AG04449 (cell line): ENCODE measurements around the gene TNFSF13.

Experiments
- CTCF ChIA-PET: fragments of 350-600 bp; formaldehyde crosslinking; extraction: SDS; loops from one replicate; lab custom pipeline; 2021; ENCODE audit warnings: antibody characterized with exemption; lab: Yijun Ruan, JAX
- POLR2A ChIA-PET: fragments of 400-600, 350-600 bp; formaldehyde crosslinking; extraction: SDS; loops from one replicate; lab custom pipeline; 2020; ENCODE audit warnings: antibody characterized with exemption, inconsistent platforms; lab: Yijun Ruan, JAX
- DNase-seq: peaks from one replicate; pipeline ENCODE4 v3.0.0-alpha.2; 2010; ENCODE audit warnings: low read depth, low spot score
- H3K4me3 ChIP-seq: 2 replicates; pipeline ENCODE4 v1.5.1; 2011; ENCODE audit warnings: low read depth, mild to moderate bottlenecking, control low read depth, low read length
- TF ChIP-seq, protein P1 (sequence below): IDR thresholded peaks from one replicate; pipeline ENCODE4 v1.5.1; 2011; ENCODE audit warnings: mild to moderate bottlenecking, moderate library complexity, low read length, control low read depth, inconsistent platforms; ENCODE audit not compliant: insufficient read depth; ENCODE audit errors: missing control alignments

Gene TNFSF13

DNA sequence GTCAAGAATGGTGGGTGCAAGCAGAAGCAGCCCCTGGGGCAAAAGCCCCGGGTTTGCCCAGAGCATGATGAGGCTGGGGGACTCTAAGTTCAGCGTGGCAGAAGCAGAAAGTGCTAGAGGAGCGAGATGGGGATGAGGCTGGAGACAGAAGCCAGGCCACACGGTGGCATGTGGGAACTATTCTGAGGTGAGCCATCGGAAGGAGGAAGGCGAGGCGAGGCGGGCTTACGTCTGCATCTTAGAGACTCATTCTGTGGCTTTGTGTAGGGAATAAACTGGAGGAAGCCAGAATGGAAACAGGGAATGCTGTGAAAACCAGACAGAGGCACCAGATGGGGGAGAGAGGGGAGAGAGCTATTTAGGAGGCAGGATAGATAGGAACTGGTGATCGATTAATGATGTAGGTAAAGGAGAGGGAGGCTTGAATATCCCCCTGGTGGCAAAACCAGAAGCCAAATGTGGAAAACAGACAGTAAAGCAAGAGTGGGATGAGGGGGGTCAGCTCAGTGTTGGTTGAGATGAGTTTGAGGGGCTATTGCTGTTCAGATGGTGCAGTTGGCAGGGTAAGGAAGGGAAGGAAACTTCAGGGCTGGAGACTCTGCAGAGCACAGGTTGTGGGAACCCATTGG is 3.1 kb upstream of the TNFSF13 start:
- CTCF ChIA-PET = interaction anchor here (1.2 to 4.4 kb wide), 3 partner anchors 21 to 47 kb away, joined by 3 to 32 read pairs (median 3); no protein-coding TSS in a partner anchor

DNA sequence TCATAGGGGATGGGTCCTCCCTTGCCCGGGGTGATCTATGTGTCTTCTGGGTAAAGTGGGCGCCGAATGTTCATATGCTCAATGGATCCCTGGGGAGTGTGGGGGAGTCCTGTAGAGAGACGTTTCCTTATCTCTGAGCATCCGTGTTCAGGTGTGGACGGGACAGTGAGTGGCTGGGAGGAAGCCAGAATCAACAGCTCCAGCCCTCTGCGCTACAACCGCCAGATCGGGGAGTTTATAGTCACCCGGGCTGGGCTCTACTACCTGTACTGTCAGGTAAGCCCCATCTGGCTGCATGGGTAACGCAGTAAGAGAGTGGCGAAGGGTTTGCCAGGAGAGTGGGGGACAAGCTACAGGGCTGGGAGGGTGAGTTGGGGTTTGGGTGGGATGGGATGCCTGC is 1.9 kb upstream of the TNFSF13 start:
- TF ChIP-seq, protein P1, sequence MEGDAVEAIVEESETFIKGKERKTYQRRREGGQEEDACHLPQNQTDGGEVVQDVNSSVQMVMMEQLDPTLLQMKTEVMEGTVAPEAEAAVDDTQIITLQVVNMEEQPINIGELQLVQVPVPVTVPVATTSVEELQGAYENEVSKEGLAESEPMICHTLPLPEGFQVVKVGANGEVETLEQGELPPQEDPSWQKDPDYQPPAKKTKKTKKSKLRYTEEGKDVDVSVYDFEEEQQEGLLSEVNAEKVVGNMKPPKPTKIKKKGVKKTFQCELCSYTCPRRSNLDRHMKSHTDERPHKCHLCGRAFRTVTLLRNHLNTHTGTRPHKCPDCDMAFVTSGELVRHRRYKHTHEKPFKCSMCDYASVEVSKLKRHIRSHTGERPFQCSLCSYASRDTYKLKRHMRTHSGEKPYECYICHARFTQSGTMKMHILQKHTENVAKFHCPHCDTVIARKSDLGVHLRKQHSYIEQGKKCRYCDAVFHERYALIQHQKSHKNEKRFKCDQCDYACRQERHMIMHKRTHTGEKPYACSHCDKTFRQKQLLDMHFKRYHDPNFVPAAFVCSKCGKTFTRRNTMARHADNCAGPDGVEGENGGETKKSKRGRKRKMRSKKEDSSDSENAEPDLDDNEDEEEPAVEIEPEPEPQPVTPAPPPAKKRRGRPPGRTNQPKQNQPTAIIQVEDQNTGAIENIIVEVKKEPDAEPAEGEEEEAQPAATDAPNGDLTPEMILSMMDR = no peak
- ChIA-PET POLR2A (no interaction called here), CTCF (interaction anchor here (1.0 to 4.4 kb wide), 3 partner anchors 42 to 510 kb away, joined by 3 to 32 read pairs (median 3); no protein-coding TSS in a partner anchor)
- no peak overlapping the region for H3K4me3 ChIP-seq
- DNase-seq = no peak

More for the DNA sequence above, 3.1 kb upstream of the TNFSF13 start:
- POLR2A ChIA-PET = interaction anchor here (0.6 kb wide), 1 partner anchor 69 kb away, joined by 3 read pairs; no protein-coding TSS in a partner anchor
- TF ChIP-seq, protein P1 = no peak
- DNase-seq = no peak
- no peak overlapping the region for H3K4me3 ChIP-seq

DNA sequence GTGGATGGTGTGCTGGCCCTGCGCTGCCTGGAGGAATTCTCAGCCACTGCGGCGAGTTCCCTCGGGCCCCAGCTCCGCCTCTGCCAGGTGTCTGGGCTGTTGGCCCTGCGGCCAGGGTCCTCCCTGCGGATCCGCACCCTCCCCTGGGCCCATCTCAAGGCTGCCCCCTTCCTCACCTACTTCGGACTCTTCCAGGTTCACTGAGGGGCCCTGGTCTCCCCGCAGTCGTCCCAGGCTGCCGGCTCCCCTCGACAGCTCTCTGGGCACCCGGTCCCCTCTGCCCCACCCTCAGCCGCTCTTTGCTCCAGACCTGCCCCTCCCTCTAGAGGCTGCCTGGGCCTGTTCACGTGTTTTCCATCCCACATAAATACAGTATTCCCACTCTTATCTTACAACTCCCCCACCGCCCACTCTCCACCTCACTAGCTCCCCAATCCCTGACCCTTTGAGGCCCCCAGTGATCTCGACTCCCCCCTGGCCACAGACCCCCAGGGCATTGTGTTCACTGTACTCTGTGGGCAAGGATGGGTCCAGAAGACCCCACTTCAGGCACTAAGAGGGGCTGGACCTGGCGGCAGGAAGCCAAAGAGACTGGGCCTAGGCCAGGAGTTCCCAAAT is 1.3 kb upstream of the TNFSF13 start:
- POLR2A ChIA-PET = interaction anchor here (0.6 kb wide), 1 partner anchor 164 kb away, joined by 3 read pairs; no protein-coding TSS in a partner anchor
- no peak overlapping the region for H3K4me3 ChIP-seq
- TF ChIP-seq, protein P1 = no peak

DNA sequence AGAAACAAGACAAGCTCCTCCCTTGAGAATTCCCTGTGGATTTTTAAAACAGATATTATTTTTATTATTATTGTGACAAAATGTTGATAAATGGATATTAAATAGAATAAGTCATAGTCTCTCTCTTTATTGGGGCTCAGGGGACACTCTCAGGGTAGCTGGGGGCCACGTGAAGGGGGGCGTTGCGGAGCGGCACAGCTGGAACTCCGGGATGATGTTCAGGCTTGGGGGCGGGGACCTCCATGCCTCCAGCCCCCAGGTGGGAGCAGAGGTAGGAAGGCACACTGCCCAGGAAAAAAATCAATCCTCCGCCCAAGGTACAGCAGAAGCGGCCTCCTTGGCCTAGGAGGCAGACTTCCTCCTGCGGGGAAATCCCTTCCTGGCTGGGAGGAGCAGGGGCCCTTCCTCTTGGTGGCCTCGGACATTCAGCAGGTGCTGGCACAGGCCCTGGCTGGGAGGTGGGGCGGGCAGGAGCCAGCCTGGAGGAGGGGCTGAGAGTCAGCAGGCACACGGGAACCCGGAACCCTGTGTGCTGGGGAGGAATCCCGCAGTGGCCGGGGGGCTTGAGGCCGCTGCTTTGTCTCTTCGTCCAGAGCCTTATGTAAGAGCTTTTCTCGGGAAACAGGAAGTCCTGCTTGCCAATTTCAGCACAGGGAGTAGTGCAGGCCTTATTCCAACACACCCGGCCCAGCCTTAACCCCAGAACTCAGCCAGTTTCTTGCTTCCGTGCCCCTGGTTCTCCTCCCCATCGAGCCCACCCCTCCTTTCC is 591 bp upstream of the TNFSF13 start:
- H3K4me3 ChIP-seq = no peak overlapping the region
- POLR2A ChIA-PET = interaction anchor here (0.6 kb wide), 2 partner anchors 164 to 234 kb away, joined by 3 read pairs; no protein-coding TSS in a partner anchor

More for the DNA sequence above, 1.3 kb upstream of the TNFSF13 start:
- CTCF ChIA-PET = interaction anchor here (0.7 to 4.4 kb wide), 9 partner anchors 9 to 511 kb away, joined by 3 to 32 read pairs (median 3); partner anchors contain the start of gene TP53
- DNase-seq = no peak

DNA sequence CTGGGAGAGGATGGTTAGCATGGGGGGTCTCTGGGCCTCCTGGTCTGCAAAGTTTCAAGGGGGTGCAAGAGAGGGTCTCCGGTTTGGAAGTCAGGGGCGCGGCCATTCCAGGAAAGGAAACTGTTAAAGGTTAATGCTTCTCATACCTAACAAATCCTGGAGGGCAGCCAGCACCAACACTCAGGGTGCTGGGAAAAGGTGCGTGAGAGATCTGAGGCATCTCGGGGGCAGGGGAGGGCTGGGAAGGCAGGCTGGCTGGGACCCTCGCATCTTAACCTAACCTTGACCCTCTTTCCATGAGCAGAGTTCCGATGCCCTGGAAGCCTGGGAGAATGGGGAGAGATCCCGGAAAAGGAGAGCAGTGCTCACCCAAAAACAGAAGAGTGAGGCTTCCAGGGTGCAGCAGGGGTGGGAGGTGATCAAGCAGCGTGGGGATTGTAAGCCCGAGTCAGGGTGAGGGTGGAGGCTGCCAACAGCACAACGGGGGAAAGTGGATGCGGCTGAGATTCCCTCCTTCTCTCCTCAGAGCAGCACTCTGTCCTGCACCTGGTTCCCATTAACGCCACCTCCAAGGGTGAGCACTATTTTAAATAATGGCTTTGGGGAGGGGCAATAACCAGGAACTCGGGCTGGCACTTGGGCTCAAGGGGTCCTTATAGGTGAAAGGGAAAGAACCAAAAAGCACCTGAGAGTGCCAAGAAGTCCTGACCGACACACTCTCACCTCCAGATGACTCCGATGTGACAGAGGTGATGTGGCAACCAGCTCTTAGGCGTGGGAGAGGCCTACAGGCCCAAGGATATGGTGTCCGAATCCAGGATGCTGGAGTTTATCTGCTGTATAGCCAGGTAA is 996 bp downstream of the TNFSF13 start:
- ChIA-PET CTCF (interaction anchor here (0.6 to 3.3 kb wide), 54 partner anchors 10 to 514 kb away, joined by 3 to 140 read pairs (median 8); partner anchors contain the start of genes KCTD11, MPDU1, NEURL4 and PHF23), POLR2A (interaction anchor here (1.1 to 2.5 kb wide), 4 partner anchors 10 to 214 kb away, joined by 3 to 13 read pairs (median 6); partner anchors contain the start of gene POLR2A)
- no peak for DNase-seq
- no peak overlapping the region for H3K4me3 ChIP-seq
- TF ChIP-seq, protein P1 = no peak

More for the DNA sequence above, 591 bp upstream of the TNFSF13 start:
- no peak for DNase-seq
- TF ChIP-seq, protein P1 = no peak
- CTCF ChIA-PET = interaction anchor here (0.7 to 4.4 kb wide), 13 partner anchors 9 to 512 kb away, joined by 3 to 32 read pairs (median 3); partner anchors contain the start of genes TNFSF12, TP53 and WRAP53
